Measurements from ENCODE around the gene ROM1. TPM values are rescaled to one million over a fixed set of nuclear protein-coding genes. Genes with fewer than 3 reads are reported as not detected.
A peak's percentile ranks its signal among the peaks of the same experiment; 100 is the strongest.

Gene ROM1
- total RNA-seq, 4 donors from 2014 or later, result 3.7 to 11.9 (median 10.1) TPM

DNA sequence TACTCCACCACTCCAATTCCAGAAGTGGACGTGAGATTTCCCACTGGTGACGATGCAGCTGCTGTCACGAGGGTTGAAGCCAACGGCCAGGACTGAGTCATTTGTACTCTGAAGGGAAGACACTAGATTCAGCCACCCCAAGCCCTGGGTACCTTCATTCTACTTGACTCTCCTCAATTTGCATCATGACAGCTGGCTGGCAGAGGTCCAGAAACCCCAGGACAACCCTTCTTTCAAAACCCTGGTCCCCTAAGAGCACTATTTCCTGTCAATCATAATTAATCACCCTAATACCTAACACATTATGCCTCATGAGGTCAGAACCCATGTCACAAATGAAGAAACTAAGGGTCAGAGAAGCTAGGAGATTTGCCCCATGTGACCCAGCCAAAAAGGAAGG lies 5.3 kb upstream of the ROM1 start:
- WGBS, result 73% methylated on average over 4 of the region's 4 CpGs
- peaks cover 13 to 73% (median 60%) of the 10 kb centered on the region in 4 donors for H3K36me3 ChIP-seq

GRCh38 chr11:62608776-62609175 lies 4.3 kb upstream of the ROM1 start:
- Histone ChIP-seq H3K4me1 (peaks cover 24 to 52% (median 37%) of the 10 kb centered on the region in 4 donors), H3K27me3 (no peaks in the 10 kb centered on the region), H3K4me3 (no peak overlapping the region), H3K27ac (replicated peaks in 1 of 4) (no peak overlapping the region), H3K9me3 (no peaks in the 10 kb centered on the region), H3K36me3 (peaks cover 13 to 73% (median 59%) of the 10 kb centered on the region in 4 donors)
- WGBS, result over 99% methylated on average over 12 of the region's 12 CpGs
- intact Hi-C loops (cut with DNase I), result no loop called here
- no peak for DNase-seq (ENCODE audit: extremely low spot score)
- TF ChIP-seq POLR2AphosphoS5 (IDR thresholded peaks at IDR 0.05) (no peak), CTCF (IDR thresholded peaks at IDR 0.05) (no peak), EP300 (IDR thresholded peaks at IDR 0.05) (no peak), POLR2A (IDR thresholded peaks at IDR 0.05; ENCODE audit: low read depth) (no peak)

More for the DNA sequence above, 5.3 kb upstream of the ROM1 start:
- no peak overlapping the region for H3K4me3 ChIP-seq
- no peaks in the 10 kb centered on the region for H3K9me3 ChIP-seq
- TF ChIP-seq EP300 (IDR thresholded peaks at IDR 0.05) (no peak), POLR2A (IDR thresholded peaks at IDR 0.05; ENCODE audit: low read depth) (no peak), CTCF (IDR thresholded peaks at IDR 0.05) (no peak), POLR2AphosphoS5 (IDR thresholded peaks at IDR 0.05) (no peak)
- intact Hi-C loops (cut with DNase I), result no loop called here
- no peaks in the 10 kb centered on the region for H3K27me3 ChIP-seq
- peaks cover 24 to 51% (median 35%) of the 10 kb centered on the region in 4 donors for H3K4me1 ChIP-seq
- no peak for DNase-seq (ENCODE audit: extremely low spot score)
- H3K27ac ChIP-seq (replicated peaks in 1 of 4), result no peak overlapping the region

GRCh38 chr11:62610403-62610802 lies 2.7 kb upstream of the ROM1 start:
- WGBS, result 87% methylated on average over 3 of the region's 6 CpGs
- Histone ChIP-seq H3K27me3 (no peaks in the 10 kb centered on the region), H3K36me3 (peaks cover 10 to 68% (median 54%) of the 10 kb centered on the region in 4 donors), H3K9me3 (no peaks in the 10 kb centered on the region), H3K27ac (replicated peaks in 1 of 4) (no peak overlapping the region), H3K4me1 (peaks cover 24 to 48% (median 37%) of the 10 kb centered on the region in 4 donors), H3K4me3 (no peak overlapping the region)
- intact Hi-C loops (cut with DNase I), result no loop called here
- no peak for DNase-seq (ENCODE audit: extremely low spot score)
- no peak for TF ChIP-seq EP300 (IDR thresholded peaks at IDR 0.05)

- intact Hi-C loops (cut with DNase I), result no loop called here
- Histone ChIP-seq H3K4me1 (peaks cover 24 to 48% (median 37%) of the 10 kb centered on the region in 4 donors), H3K27me3 (no peaks in the 10 kb centered on the region), H3K27ac (replicated peaks in 1 of 4) (peak overlapping the region; percentile 91 to 99 (median 96)), H3K9me3 (no peaks in the 10 kb centered on the region), H3K36me3 (peaks cover 5 to 68% (median 53%) of the 10 kb centered on the region in 4 donors), H3K4me3 (peak overlapping the region; percentile 70 to 97 (median 83))
- DNase-seq (ENCODE audit: extremely low spot score), result no peak
- TF ChIP-seq EP300 (IDR thresholded peaks at IDR 0.05), result no peak
- no peak for TF ChIP-seq POLR2AphosphoS5 (IDR thresholded peaks at IDR 0.05)
- TF ChIP-seq POLR2A (IDR thresholded peaks at IDR 0.05; ENCODE audit: low read depth), result no peak
- no peak for TF ChIP-seq CTCF (IDR thresholded peaks at IDR 0.05)
- 65% methylated on average over 21 of the region's 28 CpGs for WGBS
Observed at GRCh38 chr11:62610814-62611704, 2.0 kb upstream of the ROM1 start.

DNA sequence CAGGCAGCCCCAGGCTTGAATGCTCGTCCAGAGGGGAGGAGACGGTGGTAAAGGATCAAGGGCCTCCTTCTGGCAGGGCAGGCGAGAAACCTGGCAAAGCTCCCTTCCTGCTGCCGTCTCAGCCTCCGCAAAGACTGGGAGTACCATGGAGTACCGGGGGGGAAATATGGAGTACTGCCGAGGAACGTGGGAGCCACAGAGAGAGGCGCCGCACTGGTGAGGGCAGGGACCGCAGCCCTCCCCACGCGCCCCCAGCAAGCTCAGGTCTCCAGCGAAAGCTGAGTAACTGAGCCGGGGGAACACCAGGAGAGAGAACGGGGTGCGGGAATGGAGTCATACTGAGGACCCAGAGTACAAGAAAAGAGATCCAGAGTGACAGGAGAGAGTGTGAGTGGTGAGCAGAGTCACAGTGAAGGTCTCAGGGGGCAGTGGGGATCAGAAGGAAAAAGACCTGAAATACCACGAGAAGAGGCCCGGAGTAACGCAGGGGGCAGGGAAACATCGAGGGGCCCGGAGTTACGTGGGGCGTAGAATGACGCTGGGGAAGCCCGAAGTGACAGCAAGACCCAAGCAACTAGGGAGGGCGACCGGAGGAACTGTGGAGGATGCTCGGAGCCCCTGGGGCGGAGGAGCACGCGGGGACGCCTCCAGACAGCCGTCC lies 1.2 kb upstream of the ROM1 start:
- Histone ChIP-seq H3K27ac (replicated peaks in 1 of 4) (peak overlapping the region; percentile 91 to 99 (median 96)), H3K4me1 (peaks cover 24 to 48% (median 37%) of the 10 kb centered on the region in 4 donors), H3K27me3 (no peaks in the 10 kb centered on the region), H3K9me3 (no peaks in the 10 kb centered on the region), H3K36me3 (peaks cover 4 to 67% (median 56%) of the 10 kb centered on the region in 4 donors), H3K4me3 (peak overlapping the region; percentile 70 to 97 (median 83))
- TF ChIP-seq POLR2AphosphoS5 (IDR thresholded peaks at IDR 0.05) (peak in 1 of 2 donors; percentile 13), CTCF (IDR thresholded peaks at IDR 0.05) (no peak), POLR2A (IDR thresholded peaks at IDR 0.05; ENCODE audit: low read depth) (no peak)
- intact Hi-C loops (cut with DNase I), result no loop called here
- WGBS, result 0% methylated on average over 29 of the region's 34 CpGs
- DNase-seq (ENCODE audit: extremely low spot score), result no peak

Data from esophagus muscularis mucosa (tissue), 4 donors.